NCI-H128 (cell line): ENCODE data around the gene PIAS1.
"Not testable (repeated sequence)": the region's sequence is repeated elsewhere in the genome, so short reads cannot be mapped to it uniquely, and the experiment has no call there.

Experiments
- DNase-seq: peaks from one replicate; lab custom pipeline; 2025; ENCODE audit not compliant: unreplicated experiment; lab: John Stamatoyannopoulos, UW

PIAS1 gene

GRCh38 chr15:68213991-68214837 lies 160.1 kb downstream of the PIAS1 start:
- DNase-seq, result no peak

GRCh38 chr15:68214838-68215254 lies 160.7 kb downstream of the PIAS1 start:
- DNase-seq, result no peak

- no peak for DNase-seq
These were observed 163.2 kb downstream of the PIAS1 start for GRCh38 chr15:68217341-68217740.

GRCh38 chr15:68218331-68218730 lies 164.2 kb downstream of the PIAS1 start:
- DNase-seq, result no peak

GRCh38 chr15:68218847-68219798 lies 165.0 kb downstream of the PIAS1 start:
- DNase-seq, result no peak

GRCh38 chr15:68220489-68220888 lies 166.4 kb downstream of the PIAS1 start:
- no peak for DNase-seq

GRCh38 chr15:68220967-68221366 lies 166.9 kb downstream of the PIAS1 start:
- no peak for DNase-seq

GRCh38 chr15:68221530-68222431 lies 167.7 kb downstream of the PIAS1 start:
- not testable (repeated sequence) for DNase-seq

GRCh38 chr15:68222432-68222743 lies 168.3 kb downstream of the PIAS1 start:
- DNase-seq, result not testable (repeated sequence)

GRCh38 chr15:68223171-68223570 lies 169.1 kb downstream of the PIAS1 start:
- no peak for DNase-seq

GRCh38 chr15:68224108-68224507 lies 170.0 kb downstream of the PIAS1 start:
- no peak for DNase-seq

GRCh38 chr15:68224546-68225250 lies 170.6 kb downstream of the PIAS1 start:
- no peak for DNase-seq

- DNase-seq, result not testable (repeated sequence)
These were observed 171.3 kb downstream of the PIAS1 start for GRCh38 chr15:68225442-68225841.

GRCh38 chr15:68227643-68228142 lies 173.6 kb downstream of the PIAS1 start:
- no peak for DNase-seq

GRCh38 chr15:68228143-68228970 lies 174.2 kb downstream of the PIAS1 start:
- DNase-seq, result no peak

- DNase-seq, result no peak
These were observed 174.9 kb downstream of the PIAS1 start for GRCh38 chr15:68228971-68229385.

- DNase-seq, result peak; percentile 33
These were observed 175.5 kb downstream of the PIAS1 start, which contains the start of gene CLN6 for GRCh38 chr15:68229386-68230156. CLN6 (minus strand) TSS chr15:68229728; CDS start chr15:68229584, 144 bp downstream.
